Left renal pelvis (tissue), 4 donors: ENCODE data around the gene ATAT1. TPM values are rescaled to one million over a fixed set of nuclear protein-coding genes. Genes with fewer than 3 reads are reported as not detected.

Experiments used
- polyA plus RNA-seq, 4 donors: library from polyadenylated mRNA; unstranded; fragments of 120-200 nt; gene quantifications; one replicate each; pipeline ENCODE4 v1.2.1, GENCODE V29; 2013; ENCODE audit not compliant: insufficient read length in 4 of 4

ATAT1 gene
- polyA plus RNA-seq, 4 donors, result 33.7 to 66.4 (median 39.8) TPM

Other genes starting within 250 kb of the ATAT1 start
- 100 to 1,000 TPM; 105 to 113 (median 111) TPM for gene HLA-E, start 137.4 kb upstream of the ATAT1 start, polyA plus RNA-seq
- 100 to 1,000 TPM in 2 of 4 donors, 10 to 100 TPM in 2; 77.6 to 105 (median 93.8) TPM for gene GNL1, start 70.4 kb upstream of the ATAT1 start, polyA plus RNA-seq
- 10 to 100 TPM; 30.9 to 36.9 (median 33.2) TPM for gene PRR3, start 69.6 kb upstream of the ATAT1 start, polyA plus RNA-seq
- 10 to 100 TPM; 55.7 to 74.9 (median 64.6) TPM for gene ABCF1, start 55.4 kb upstream of the ATAT1 start, polyA plus RNA-seq
- gene PPP1R10, start 9.6 kb upstream of the ATAT1 start, polyA plus RNA-seq, result 10 to 100 TPM; 38.1 to 65.7 (median 57.1) TPM
- gene MRPS18B, start 9.0 kb upstream of the ATAT1 start, polyA plus RNA-seq, result 10 to 100 TPM; 35.3 to 63.8 (median 55.4) TPM
- 10 to 100 TPM; 10.5 to 30.0 (median 24.5) TPM for gene C6orf136, start 20.3 kb downstream of the ATAT1 start, polyA plus RNA-seq
- gene DHX16, start 46.1 kb downstream of the ATAT1 start, polyA plus RNA-seq, result 10 to 100 TPM; 28.8 to 51.3 (median 41.2) TPM
- 10 to 100 TPM; 34.3 to 56.4 (median 40.2) TPM for gene PPP1R18, start 59.8 kb downstream of the ATAT1 start, polyA plus RNA-seq
- 10 to 100 TPM; 35.6 to 40.7 (median 38.1) TPM for gene NRM, start 64.1 kb downstream of the ATAT1 start, polyA plus RNA-seq
- 10 to 100 TPM; 34.7 to 49.0 (median 45.2) TPM for gene MDC1, start 90.4 kb downstream of the ATAT1 start, polyA plus RNA-seq
- 1,000 to 10,000 TPM; 1,126 to 1,457 (median 1,265) TPM for gene TUBB, start 93.5 kb downstream of the ATAT1 start, polyA plus RNA-seq
- 100 to 1,000 TPM; 103 to 143 (median 138) TPM for gene FLOT1, start 115.8 kb downstream of the ATAT1 start, polyA plus RNA-seq
- 10 to 100 TPM; 17.5 to 23.5 (median 21.3) TPM for gene IER3, start 117.7 kb downstream of the ATAT1 start, polyA plus RNA-seq